GM23338 (cell line): ENCODE results near the gene ANKLE2. TPM values are rescaled to one million over a fixed set of nuclear protein-coding genes. Genes with fewer than 3 reads are reported as not detected.

Experiments
- ATAC-seq: fragments of 200-7000 bp; cut with Tn5 transposase; 3 replicates; pipeline ENCODE4 v1.9.1; 2020
- DNase-seq: peaks from one replicate; pipeline ENCODE4 v3.0.0-alpha.2; 2015; ENCODE audit warnings: low spot score
- H2AFZ ChIP-seq: fragments of 200-600 bp; sonication (generic); 2 replicates; pipeline ENCODE4 v1.8.0; 2016; ENCODE audit warnings: antibody characterized with exemption, mild to moderate bottlenecking, moderate library complexity
- H3F3A ChIP-seq: fragments of 200-600 bp; sonication (generic); replicated peaks from 2 replicates; pipeline ENCODE4 v1.8.0; 2017; ENCODE audit warnings: antibody characterized with exemption, mixed run types, low read depth
- H3K27ac ChIP-seq: fragments of 200-600 bp; sonication (generic); 2 replicates; pipeline ENCODE4 v1.6.1; 2016; ENCODE audit warnings: low read depth
- H3K27me3 ChIP-seq: fragments of 200-600 bp; sonication (generic); 2 replicates; pipeline ENCODE4 v1.8.0; 2016; ENCODE audit warnings: mild to moderate bottlenecking, mixed run types, moderate library complexity; ENCODE audit not compliant: insufficient read depth
- H3K36me3 ChIP-seq: fragments of 200-600 bp; sonication (generic); 2 replicates; pipeline ENCODE4 v1.8.0; 2016; ENCODE audit warnings: mild to moderate bottlenecking; ENCODE audit not compliant: insufficient read depth
- H3K4me1 ChIP-seq: fragments of 200-600 bp; sonication (generic); 2 replicates; pipeline ENCODE4 v1.8.0; 2016; ENCODE audit warnings: mild to moderate bottlenecking, moderate library complexity; ENCODE audit not compliant: insufficient read depth
- H3K4me2 ChIP-seq: fragments of 200-600 bp; sonication (generic); 2 replicates; pipeline ENCODE4 v1.7.1; 2017; ENCODE audit warnings: mixed run types
- H3K4me3 ChIP-seq: fragments of 200-600 bp; sonication (generic); 2 replicates; pipeline ENCODE4 v1.6.1; 2016; ENCODE audit warnings: mixed run types
- H3K79me2 ChIP-seq: fragments of 200-600 bp; sonication (generic); replicated peaks from 2 replicates; pipeline ENCODE4 v1.8.0; 2017; ENCODE audit warnings: mild to moderate bottlenecking; ENCODE audit not compliant: insufficient read depth
- H3K9me2 ChIP-seq: fragments of 200-600 bp; sonication (generic); 2 replicates; pipeline ENCODE4 v1.8.0; 2017; ENCODE audit not compliant: insufficient read depth
- H4K20me1 ChIP-seq: fragments of 200-600 bp; sonication (generic); replicated peaks from 2 replicates; pipeline ENCODE4 v1.8.0; 2017; ENCODE audit warnings: mild to moderate bottlenecking; ENCODE audit not compliant: insufficient read depth
- H3K27ac Mint-ChIP-seq: 2 replicates; pipeline ENCODE4 v1.8.0; 2020; ENCODE audit warnings: inconsistent platforms, mild to moderate bottlenecking, moderate library complexity, mixed read lengths
- H3K27me3 Mint-ChIP-seq: 3 replicates; pipeline ENCODE4 v1.8.0; 2022; ENCODE audit warnings: low read depth, mild to moderate bottlenecking, moderate library complexity, mixed read lengths, inconsistent platforms; ENCODE audit not compliant: insufficient read depth, poor library complexity
- H3K36me3 Mint-ChIP-seq: 3 replicates; pipeline ENCODE4 v1.8.0; 2021; ENCODE audit warnings: low read depth, mild to moderate bottlenecking, inconsistent platforms, moderate library complexity, mixed read lengths
- H3K4me1 Mint-ChIP-seq: 3 replicates; pipeline ENCODE4 v1.8.0; 2020; ENCODE audit warnings: mild to moderate bottlenecking, inconsistent platforms, mixed read lengths
- H3K4me3 Mint-ChIP-seq: 3 replicates; pipeline ENCODE4 v1.8.0; 2021; ENCODE audit warnings: moderate library complexity, mild to moderate bottlenecking, inconsistent platforms, mixed read lengths
- H3K9me3 Mint-ChIP-seq: 3 replicates; pipeline ENCODE4 v1.8.0; 2020; ENCODE audit warnings: moderate library complexity, mild to moderate bottlenecking, inconsistent platforms, mixed read lengths
- CREB1 ChIP-seq: fragments of 250-450 bp; sonication (Bioruptor Pico); IDR thresholded peaks from 2 replicates; pipeline ENCODE4 v1.5.0; 2020; ENCODE audit warnings: low read depth, mild to moderate bottlenecking, moderate library complexity
- CTCF ChIP-seq, 2 experiments: fragments of 200-600 bp in 1 of 2; sonication (generic) in 1 of 2; conservative IDR thresholded peaks; 2 replicates each; pipeline versions ENCODE4 v1.5.1 to v1.6.1; 2016 to 2017; ENCODE audit warnings: antibody characterized with exemption in 2 of 2, low read depth in 2 of 2, mild to moderate bottlenecking in 2 of 2, moderate library complexity in 1 of 2
- ETS1 ChIP-seq: IDR thresholded peaks from 2 replicates; pipeline ENCODE4 v1.6.1; 2016; ENCODE audit warnings: antibody characterized with exemption
- EZH2phosphoT487 ChIP-seq: fragments of 200-600 bp; sonication (generic); IDR thresholded peaks from one replicate; pipeline ENCODE4 v1.8.1; 2018; ENCODE audit warnings: antibody characterized with exemption; ENCODE audit not compliant: unreplicated experiment
- JUNB ChIP-seq: IDR thresholded peaks from one replicate; pipeline ENCODE4 v1.6.1; 2016; ENCODE audit warnings: antibody characterized with exemption; ENCODE audit not compliant: unreplicated experiment
- NANOG ChIP-seq: IDR thresholded peaks from 2 replicates; pipeline ENCODE4 v1.6.1; 2016; ENCODE audit warnings: antibody characterized with exemption, borderline replicate concordance
- POLR2AphosphoS5 ChIP-seq: IDR thresholded peaks from 2 replicates; pipeline ENCODE4 v1.6.1; 2016; ENCODE audit warnings: antibody characterized with exemption, low read depth
- STAT1 ChIP-seq: IDR thresholded peaks from one replicate; pipeline ENCODE4 v1.6.1; 2016; ENCODE audit warnings: antibody characterized with exemption; ENCODE audit not compliant: unreplicated experiment
- ZNF114 ChIP-seq: fragments of 250-450 bp; sonication (Bioruptor Pico); IDR thresholded peaks from 2 replicates; pipeline ENCODE4 v1.5.0; 2020; ENCODE audit warnings: mild to moderate bottlenecking, moderate library complexity
- ZNF331 ChIP-seq: fragments of 250-450 bp; sonication (Bioruptor Pico); IDR thresholded peaks from 2 replicates; pipeline ENCODE4 v1.5.0; 2020; ENCODE audit warnings: low read depth, mild to moderate bottlenecking, moderate library complexity
- ZNF462 ChIP-seq: fragments of 250-450 bp; sonication (Bioruptor Pico); IDR thresholded peaks from 2 replicates; pipeline ENCODE4 v1.5.0; 2020; ENCODE audit warnings: mild to moderate bottlenecking, moderate library complexity
- polyA plus RNA-seq: library from polyadenylated mRNA; unstranded; fragments of >200 nt; fragmentation: Nextera tagmentation; extraction: Ambion mirVana; gene quantifications from 2 replicates; pipeline ENCODE4 v1.2.1, GENCODE V29; 2016
- total RNA-seq: library from RNA; depleted of rRNA; stranded (reverse); fragments of >200 nt; shearing (Covaris generic); gene quantifications from 2 replicates; pipeline ENCODE4 v1.2.3, GENCODE V29; 2014
- TF ChIP-seq, protein P1 (sequence below): IDR thresholded peaks from one replicate; pipeline ENCODE4 v1.6.1; 2018; ENCODE audit warnings: antibody characterized with exemption; ENCODE audit not compliant: unreplicated experiment

The ANKLE2 gene
- total and polyA plus RNA-seq, 2 experiments from 2014 or later = 27.2 to 63.7 TPM

- no peak for DNase-seq
Observed at GRCh38 chr12:132735496-132735895, 26.1 kb downstream of the ANKLE2 start.

More at GRCh38 chr12:132735496-132735895, 26.1 kb downstream of the ANKLE2 start:
- H3K4me3 ChIP-seq = no peak overlapping the region
- H3K36me3 Mint-ChIP-seq = peaks cover 93% of the 10 kb centered on the region
- 0 out of 2 replicates have a peak overlapping the region, but pooled peaks have one; percentile 3 for H3K27ac Mint-ChIP-seq
- H3K36me3 ChIP-seq = peaks cover 25% of the 10 kb centered on the region
- TF ChIP-seq EZH2phosphoT487 (no peak), ZNF331 (CRISPR knock-in tag) (no peak), NANOG (no peak), ZNF462 (no peak), JUNB (no peak), ETS1 (no peak), CTCF (conservative IDR thresholded peaks at IDR 0.05; ENCODE audit: low read depth in 2 of 2) (no peak), STAT1 (no peak), CREB1 (CRISPR knock-in tag) (no peak), POLR2AphosphoS5 (no peak), ZNF114 (no peak)
- TF ChIP-seq, protein P1, sequence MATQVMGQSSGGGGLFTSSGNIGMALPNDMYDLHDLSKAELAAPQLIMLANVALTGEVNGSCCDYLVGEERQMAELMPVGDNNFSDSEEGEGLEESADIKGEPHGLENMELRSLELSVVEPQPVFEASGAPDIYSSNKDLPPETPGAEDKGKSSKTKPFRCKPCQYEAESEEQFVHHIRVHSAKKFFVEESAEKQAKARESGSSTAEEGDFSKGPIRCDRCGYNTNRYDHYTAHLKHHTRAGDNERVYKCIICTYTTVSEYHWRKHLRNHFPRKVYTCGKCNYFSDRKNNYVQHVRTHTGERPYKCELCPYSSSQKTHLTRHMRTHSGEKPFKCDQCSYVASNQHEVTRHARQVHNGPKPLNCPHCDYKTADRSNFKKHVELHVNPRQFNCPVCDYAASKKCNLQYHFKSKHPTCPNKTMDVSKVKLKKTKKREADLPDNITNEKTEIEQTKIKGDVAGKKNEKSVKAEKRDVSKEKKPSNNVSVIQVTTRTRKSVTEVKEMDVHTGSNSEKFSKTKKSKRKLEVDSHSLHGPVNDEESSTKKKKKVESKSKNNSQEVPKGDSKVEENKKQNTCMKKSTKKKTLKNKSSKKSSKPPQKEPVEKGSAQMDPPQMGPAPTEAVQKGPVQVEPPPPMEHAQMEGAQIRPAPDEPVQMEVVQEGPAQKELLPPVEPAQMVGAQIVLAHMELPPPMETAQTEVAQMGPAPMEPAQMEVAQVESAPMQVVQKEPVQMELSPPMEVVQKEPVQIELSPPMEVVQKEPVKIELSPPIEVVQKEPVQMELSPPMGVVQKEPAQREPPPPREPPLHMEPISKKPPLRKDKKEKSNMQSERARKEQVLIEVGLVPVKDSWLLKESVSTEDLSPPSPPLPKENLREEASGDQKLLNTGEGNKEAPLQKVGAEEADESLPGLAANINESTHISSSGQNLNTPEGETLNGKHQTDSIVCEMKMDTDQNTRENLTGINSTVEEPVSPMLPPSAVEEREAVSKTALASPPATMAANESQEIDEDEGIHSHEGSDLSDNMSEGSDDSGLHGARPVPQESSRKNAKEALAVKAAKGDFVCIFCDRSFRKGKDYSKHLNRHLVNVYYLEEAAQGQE = no peak
- H3K27me3 Mint-ChIP-seq = peaks cover 14% of the 10 kb centered on the region
- H3F3A ChIP-seq = 0 out of 2 replicates have a peak, but pooled peaks cover 4% of the 10 kb centered on the region
- no peak overlapping the region for H3K27ac ChIP-seq
- no peaks in the 10 kb centered on the region for H3K79me2 ChIP-seq
- no peak for ATAC-seq
- no peak overlapping the region for H3K4me2 ChIP-seq
- no peaks in the 10 kb centered on the region; the same call in 2 of the 3 replicates for H3K4me1 Mint-ChIP-seq
- no peaks in the 10 kb centered on the region for H3K9me2 ChIP-seq
- H3K27me3 ChIP-seq = no peaks in the 10 kb centered on the region
- no peaks in the 10 kb centered on the region for H3K4me1 ChIP-seq
- no peak overlapping the region for H2AFZ ChIP-seq
- no peak overlapping the region for H3K4me3 Mint-ChIP-seq
- no peaks in the 10 kb centered on the region; the same call in 2 of the 3 replicates for H3K9me3 Mint-ChIP-seq
- H4K20me1 ChIP-seq = no peaks in the 10 kb centered on the region
